NCI-H1694 (cell line): ENCODE measurements around the gene DCTN1.

Experiments used
- DNase-seq: peaks from one replicate; lab custom pipeline; 2025; lab: John Stamatoyannopoulos, UW

Gene DCTN1

DNA sequence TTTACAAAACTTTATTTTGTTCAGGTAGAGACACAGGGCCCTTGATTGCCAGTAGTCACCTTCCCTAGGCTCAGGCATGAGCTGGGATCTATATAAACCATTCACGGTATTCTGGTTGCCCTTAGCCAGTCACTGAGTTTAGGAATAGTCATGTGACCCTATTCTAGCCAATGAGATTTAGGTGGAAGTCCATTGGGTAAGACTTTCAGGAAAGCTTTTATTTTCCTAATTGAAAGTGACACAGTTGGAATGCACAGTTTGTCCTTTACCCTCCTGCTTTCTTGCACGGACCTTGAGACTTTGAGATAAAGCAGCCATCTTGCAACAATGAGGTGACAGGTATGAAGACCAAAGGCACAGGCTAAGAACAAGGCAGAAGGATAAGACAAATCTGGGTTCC, 58.4 kb downstream of the DCTN1 start:
- no peak for DNase-seq

DNA sequence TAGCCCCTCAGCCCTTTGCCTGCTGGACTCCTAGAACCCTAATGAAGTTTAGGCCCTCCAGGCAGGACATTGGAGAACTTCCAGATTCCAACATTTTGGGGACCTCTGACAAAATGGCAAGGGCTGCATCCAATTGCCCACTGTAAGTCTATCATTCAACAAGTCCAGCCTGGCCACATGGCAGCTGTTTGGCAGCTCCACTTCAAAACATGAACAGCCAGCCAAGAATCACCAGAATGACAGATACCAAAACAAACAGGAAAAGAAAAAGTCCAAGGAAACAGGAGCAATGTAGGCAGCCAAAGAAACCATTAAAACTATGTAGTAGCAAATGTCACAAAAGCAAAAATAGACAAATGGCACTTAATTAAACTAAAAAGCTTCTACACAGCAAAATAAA, 62.4 kb downstream of the DCTN1 start:
- DNase-seq = no peak

DNA sequence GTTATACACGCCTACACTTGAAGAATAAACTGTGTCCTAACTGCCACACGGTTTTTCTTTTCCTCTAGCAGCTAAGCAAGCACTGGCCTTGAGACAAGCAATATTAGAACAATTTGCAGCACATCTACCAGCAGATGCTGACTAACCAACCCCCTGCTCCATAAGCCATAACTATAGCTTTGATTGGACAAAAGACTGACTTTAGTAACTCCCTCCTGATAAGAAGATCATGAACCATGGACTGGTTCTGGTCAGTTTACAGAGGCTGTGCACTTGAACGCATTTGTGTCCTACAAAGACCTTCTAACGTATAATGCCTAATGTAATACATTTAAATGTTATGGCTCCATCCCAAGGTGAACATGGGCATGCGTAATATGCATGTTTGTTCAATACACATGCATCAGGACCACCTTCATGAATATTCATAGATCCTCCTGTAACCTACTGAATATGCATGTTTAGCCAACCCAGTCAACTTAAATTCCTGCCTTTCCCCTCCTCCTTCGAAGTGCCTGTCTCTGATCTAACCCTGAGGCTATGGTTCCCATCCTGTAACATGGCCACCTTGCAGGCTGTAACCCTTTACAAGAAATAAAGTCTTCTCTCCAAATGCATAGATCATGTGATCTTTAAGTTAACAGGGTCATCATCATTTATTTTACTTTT, 63.4 kb downstream of the DCTN1 start:
- no peak for DNase-seq

DNA sequence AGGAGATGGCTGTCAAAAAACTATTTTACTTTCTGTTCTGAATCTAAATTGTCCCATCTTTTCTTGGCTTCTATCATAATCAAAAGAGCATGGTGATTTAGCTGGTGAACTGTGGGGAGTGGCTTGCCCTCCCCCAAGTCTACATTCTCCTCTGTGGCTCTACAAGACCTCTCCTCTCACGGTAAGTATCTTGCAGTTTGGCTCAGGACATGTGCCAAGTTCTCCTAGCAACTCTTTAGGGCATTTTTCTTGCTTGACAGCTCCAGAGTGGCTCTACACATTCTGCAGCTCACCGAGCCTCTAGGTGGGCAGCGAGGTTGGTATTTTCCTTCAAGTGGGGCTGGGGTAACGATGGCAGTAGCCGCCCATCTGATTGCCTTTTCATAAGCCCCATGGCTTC, 66.0 kb downstream of the DCTN1 start:
- DNase-seq = no peak

DNA sequence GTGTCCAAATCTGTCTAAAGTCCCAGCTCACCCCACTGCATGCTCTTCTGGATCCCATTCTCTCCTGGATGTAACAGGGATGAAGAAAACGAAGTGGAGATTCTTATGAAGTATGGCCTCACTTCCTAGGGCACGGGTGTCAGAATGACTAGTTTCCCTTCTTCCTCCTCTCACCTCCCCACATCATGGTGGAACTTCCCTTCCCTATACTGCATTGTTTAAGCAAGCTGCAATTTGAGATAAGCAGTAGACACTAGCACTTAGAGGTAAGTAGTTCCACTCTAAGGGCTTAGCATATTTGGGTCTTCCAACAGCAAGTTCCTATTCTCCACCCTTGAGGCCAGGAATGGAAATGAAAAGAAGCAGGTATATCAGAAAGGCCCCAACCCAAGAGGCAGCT, 66.6 kb downstream of the DCTN1 start:
- no peak for DNase-seq

DNA sequence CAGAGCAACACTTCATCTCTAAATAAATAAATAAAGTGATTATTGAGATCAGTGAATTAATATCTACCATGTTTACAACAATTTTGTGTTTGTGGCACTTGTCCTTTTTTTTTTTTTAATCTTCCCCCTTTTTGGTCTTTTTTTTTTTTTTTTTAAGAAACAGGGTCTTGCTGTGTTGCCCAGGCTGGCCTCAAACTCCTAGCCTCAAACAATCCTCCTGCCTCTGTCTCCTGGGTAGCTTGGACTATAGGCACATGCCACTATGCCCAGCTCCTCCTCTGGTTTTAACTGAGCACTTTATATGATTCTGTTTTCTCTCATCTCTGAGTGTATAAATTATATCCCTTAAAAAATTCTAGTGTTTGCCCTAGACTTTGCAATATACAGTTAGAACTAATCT, 67.2 kb downstream of the DCTN1 start:
- no peak for DNase-seq
